ENCODE measurements around the gene TRAPPC6A. TPM values are rescaled to one million over a fixed set of nuclear protein-coding genes. Genes with fewer than 3 reads are reported as not detected.

TRAPPC6A gene
- total and polyA plus RNA-seq, 2 donors (not counting 1 experiment from before 2014, with no cell fraction given) = 40.3 to 79.0 TPM

DNA sequence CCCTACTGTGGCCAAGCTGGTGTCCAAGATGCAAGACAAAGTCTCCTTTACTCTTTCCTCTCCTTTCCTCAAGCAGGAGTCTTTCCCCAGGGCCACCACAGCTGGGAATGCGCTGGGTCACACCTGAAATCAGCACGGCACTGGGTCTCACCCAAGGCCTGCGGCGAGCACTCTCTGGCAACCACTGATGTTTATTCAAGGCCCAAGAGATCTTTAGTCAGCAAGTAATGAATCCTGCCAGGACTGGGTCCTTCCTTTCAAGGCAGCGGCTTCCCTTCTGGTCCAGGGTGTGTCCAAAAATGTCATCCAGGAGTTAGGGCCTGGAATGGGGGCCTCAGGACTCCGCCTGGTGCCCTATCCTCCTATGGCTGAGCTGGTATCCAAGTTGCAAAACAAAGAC, 24.6 kb upstream of the TRAPPC6A start:
- no peak overlapping the region for H3K4me3 ChIP-seq (ENCODE audit: control extremely low read depth in 1 of 5, extremely low read depth in 1 of 5, insufficient read depth in 1 of 5, low read depth in 2 of 5, low read length in 4 of 5)
- H3K9ac ChIP-seq (ENCODE audit: low read length) = no peak overlapping the region
- no peaks in the 10 kb centered on the region for H3K4me1 Mint-ChIP-seq
- no peak overlapping the region for H3K27ac ChIP-seq (ENCODE audit: low read length in 2 of 2)
- no peaks in the 10 kb centered on the region for H4K20me1 ChIP-seq (ENCODE audit: control insufficient read depth, insufficient read depth, low read length, poor library complexity, severe bottlenecking)
- ChIA-PET CTCF (no interaction called here), POLR2A (no interaction called here)
- H2AFZ ChIP-seq (ENCODE audit: insufficient read depth, low read depth, low read length, poor library complexity, severe bottlenecking) = no peak overlapping the region
- intact Hi-C loops (cut with micrococcal nuclease) = loop anchor here (10.0 kb wide), 1 partner anchor 378 kb away; no protein-coding TSS in a partner anchor
- H3K79me2 ChIP-seq (ENCODE audit: control insufficient read depth, insufficient read depth, low read length) = no peaks in the 10 kb centered on the region
- no peak overlapping the region for H3K4me3 Mint-ChIP-seq
- H3K4me1 ChIP-seq (ENCODE audit: control insufficient read depth in 2 of 2, insufficient read depth in 2 of 2, low read length in 2 of 2) = no peaks in the 10 kb centered on the region
- H3K4me2 ChIP-seq (replicated peaks; ENCODE audit: low read depth, low read length, poor library complexity, severe bottlenecking) = no peak overlapping the region
- no peak for TF ChIP-seq CTCF (IDR thresholded peaks at IDR 0.05)
- DNase-seq = no peak
- peaks cover 6% of the 10 kb centered on the region for H3K27me3 Mint-ChIP-seq
- no peaks in the 10 kb centered on the region for H3K27me3 ChIP-seq (replicated peaks in 1 of 4; ENCODE audit: control extremely low read depth in 1 of 4, control insufficient read depth in 3 of 4, insufficient read depth in 4 of 4, low read length in 3 of 4)
- no peaks in the 10 kb centered on the region for H3K36me3 ChIP-seq (replicated peaks in 1 of 2; ENCODE audit: control extremely low read depth in 1 of 2, control insufficient read depth in 1 of 2, extremely low read depth in 1 of 2, insufficient read depth in 2 of 2, low read length in 1 of 2)
- no peak overlapping the region for H3K27ac Mint-ChIP-seq
- 94% methylated on average over 6 of the region's 6 CpGs for WGBS (ENCODE audit: insufficient coverage)
- no peak for ATAC-seq (ENCODE audit: low read depth)
- peaks cover 0 to 21% (median 0%) of the 10 kb centered on the region in 3 donors for H3K9me3 ChIP-seq (ENCODE audit: control extremely low read depth in 1 of 3, control insufficient read depth in 2 of 3, insufficient read depth in 1 of 3, low read length in 2 of 3)
- H3K9me3 Mint-ChIP-seq (ENCODE audit: insufficient read depth) = no peaks in the 10 kb centered on the region

- Histone ChIP-seq H2AFZ (ENCODE audit: insufficient read depth, low read depth, low read length, poor library complexity, severe bottlenecking) (no peak overlapping the region), H4K20me1 (ENCODE audit: control insufficient read depth, insufficient read depth, low read length, poor library complexity, severe bottlenecking) (no peaks in the 10 kb centered on the region), H3K4me3 (ENCODE audit: control extremely low read depth in 1 of 5, extremely low read depth in 1 of 5, insufficient read depth in 1 of 5, low read depth in 2 of 5, low read length in 4 of 5) (no peak overlapping the region), H3K4me1 (ENCODE audit: control insufficient read depth in 2 of 2, insufficient read depth in 2 of 2, low read length in 2 of 2) (no peaks in the 10 kb centered on the region), H3K27me3 (replicated peaks in 1 of 4; ENCODE audit: control extremely low read depth in 1 of 4, control insufficient read depth in 3 of 4, insufficient read depth in 4 of 4, low read length in 3 of 4) (no peaks in the 10 kb centered on the region), H3K9ac (ENCODE audit: low read length) (no peak overlapping the region), H3K36me3 (replicated peaks in 1 of 2; ENCODE audit: control extremely low read depth in 1 of 2, control insufficient read depth in 1 of 2, extremely low read depth in 1 of 2, insufficient read depth in 2 of 2, low read length in 1 of 2) (no peaks in the 10 kb centered on the region), H3K4me2 (replicated peaks; ENCODE audit: low read depth, low read length, poor library complexity, severe bottlenecking) (no peak overlapping the region), H3K9me3 (ENCODE audit: control extremely low read depth in 1 of 3, control insufficient read depth in 2 of 3, insufficient read depth in 1 of 3, low read length in 2 of 3) (peaks cover 0 to 21% (median 0%) of the 10 kb centered on the region in 3 donors), H3K27ac (ENCODE audit: low read length in 2 of 2) (no peak overlapping the region), H3K79me2 (ENCODE audit: control insufficient read depth, insufficient read depth, low read length) (no peaks in the 10 kb centered on the region)
- WGBS (ENCODE audit: insufficient coverage) = 98% methylated on average over 4 of the region's 4 CpGs
- Mint-ChIP-seq H3K9me3 (ENCODE audit: insufficient read depth) (no peaks in the 10 kb centered on the region), H3K4me1 (no peaks in the 10 kb centered on the region), H3K4me3 (no peak overlapping the region), H3K27me3 (peaks cover 6% of the 10 kb centered on the region), H3K27ac (no peak overlapping the region)
- ChIA-PET POLR2A (no interaction called here), CTCF (no interaction called here)
- no peak for ATAC-seq (ENCODE audit: low read depth)
- TF ChIP-seq CTCF (IDR thresholded peaks at IDR 0.05) = no peak
- TF ChIP-seq EZH2 (IDR thresholded peaks at IDR 0.05; ENCODE audit: borderline replicate concordance, insufficient read depth, low read depth, low read length, poor library complexity, severe bottlenecking) = no peak
- intact Hi-C loops (cut with micrococcal nuclease) = loop anchor here (10.0 kb wide), 1 partner anchor 376 kb away; no protein-coding TSS in a partner anchor
- DNase-seq = no peak
Observed at GRCh38 chr19:45200568-45200967, 22.5 kb upstream of the TRAPPC6A start.
